ENCODE measurements around the gene ROR1.

DNA sequence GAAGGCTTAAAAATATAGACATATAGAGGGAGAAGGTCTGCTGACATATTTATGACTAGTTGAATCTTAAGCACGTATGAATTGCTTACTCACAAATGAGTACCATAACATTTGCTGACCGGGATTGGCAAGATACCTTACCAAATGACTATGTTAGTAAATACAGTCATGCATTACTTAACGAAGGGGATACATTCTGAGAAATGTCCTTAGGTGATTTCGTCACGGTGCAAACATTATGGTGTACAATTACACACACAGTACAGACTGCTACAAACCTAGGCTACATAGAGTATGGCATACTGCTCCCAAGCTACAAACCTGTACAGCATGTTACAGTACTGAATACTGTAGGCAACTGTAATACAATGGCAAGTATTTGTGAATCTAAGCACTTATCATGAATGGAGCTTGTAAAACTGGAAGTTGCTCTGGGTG is 410.2 kb downstream of the ROR1 start:
- TF ChIP-seq, protein P1, sequence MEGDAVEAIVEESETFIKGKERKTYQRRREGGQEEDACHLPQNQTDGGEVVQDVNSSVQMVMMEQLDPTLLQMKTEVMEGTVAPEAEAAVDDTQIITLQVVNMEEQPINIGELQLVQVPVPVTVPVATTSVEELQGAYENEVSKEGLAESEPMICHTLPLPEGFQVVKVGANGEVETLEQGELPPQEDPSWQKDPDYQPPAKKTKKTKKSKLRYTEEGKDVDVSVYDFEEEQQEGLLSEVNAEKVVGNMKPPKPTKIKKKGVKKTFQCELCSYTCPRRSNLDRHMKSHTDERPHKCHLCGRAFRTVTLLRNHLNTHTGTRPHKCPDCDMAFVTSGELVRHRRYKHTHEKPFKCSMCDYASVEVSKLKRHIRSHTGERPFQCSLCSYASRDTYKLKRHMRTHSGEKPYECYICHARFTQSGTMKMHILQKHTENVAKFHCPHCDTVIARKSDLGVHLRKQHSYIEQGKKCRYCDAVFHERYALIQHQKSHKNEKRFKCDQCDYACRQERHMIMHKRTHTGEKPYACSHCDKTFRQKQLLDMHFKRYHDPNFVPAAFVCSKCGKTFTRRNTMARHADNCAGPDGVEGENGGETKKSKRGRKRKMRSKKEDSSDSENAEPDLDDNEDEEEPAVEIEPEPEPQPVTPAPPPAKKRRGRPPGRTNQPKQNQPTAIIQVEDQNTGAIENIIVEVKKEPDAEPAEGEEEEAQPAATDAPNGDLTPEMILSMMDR (IDR thresholded peaks at IDR 0.05; ENCODE audit: low read depth, low read length) = no peak
- TF ChIP-seq POLR2A (IDR thresholded peaks at IDR 0.05; ENCODE audit: extremely low read depth, insufficient read length) = no peak
- TF ChIP-seq, protein P2, sequence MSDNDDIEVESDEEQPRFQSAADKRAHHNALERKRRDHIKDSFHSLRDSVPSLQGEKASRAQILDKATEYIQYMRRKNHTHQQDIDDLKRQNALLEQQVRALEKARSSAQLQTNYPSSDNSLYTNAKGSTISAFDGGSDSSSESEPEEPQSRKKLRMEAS (IDR thresholded peaks at IDR 0.05; ENCODE audit: low read depth, low read length) = no peak
